Mesenteric fat pad (tissue), 1 donor: ENCODE data around the gene SLC22A17. TPM values are rescaled to one million over a fixed set of nuclear protein-coding genes. Genes with fewer than 3 reads are reported as not detected.

Experiments used
- DNase-seq: peaks from one replicate; pipeline ENCODE4 v3.0.0-alpha.2; 2020; ENCODE audit warnings: low spot score
- microRNA-seq: library from miRNA; unstranded; fragments of <30 nt; microRNA quantifications from one replicate; pipeline ENCODE4 v1.2.0, GENCODE V29; 2020; ENCODE audit warnings: borderline number of aligned reads
- total RNA-seq: library from RNA; stranded (reverse); fragmentation: NEBNext Ultra II Directional; extraction: Animal tissue kit (Norgen Biotek cat#: 25700); gene quantifications from one replicate; pipeline ENCODE4 v1.2.1, GENCODE V29; 2021
- donor health status: DM: yes; HTN: yes; CAD: no.

SLC22A17 gene
- total RNA-seq, 1 donor from 2014 or later = 7.0 TPM

DNA sequence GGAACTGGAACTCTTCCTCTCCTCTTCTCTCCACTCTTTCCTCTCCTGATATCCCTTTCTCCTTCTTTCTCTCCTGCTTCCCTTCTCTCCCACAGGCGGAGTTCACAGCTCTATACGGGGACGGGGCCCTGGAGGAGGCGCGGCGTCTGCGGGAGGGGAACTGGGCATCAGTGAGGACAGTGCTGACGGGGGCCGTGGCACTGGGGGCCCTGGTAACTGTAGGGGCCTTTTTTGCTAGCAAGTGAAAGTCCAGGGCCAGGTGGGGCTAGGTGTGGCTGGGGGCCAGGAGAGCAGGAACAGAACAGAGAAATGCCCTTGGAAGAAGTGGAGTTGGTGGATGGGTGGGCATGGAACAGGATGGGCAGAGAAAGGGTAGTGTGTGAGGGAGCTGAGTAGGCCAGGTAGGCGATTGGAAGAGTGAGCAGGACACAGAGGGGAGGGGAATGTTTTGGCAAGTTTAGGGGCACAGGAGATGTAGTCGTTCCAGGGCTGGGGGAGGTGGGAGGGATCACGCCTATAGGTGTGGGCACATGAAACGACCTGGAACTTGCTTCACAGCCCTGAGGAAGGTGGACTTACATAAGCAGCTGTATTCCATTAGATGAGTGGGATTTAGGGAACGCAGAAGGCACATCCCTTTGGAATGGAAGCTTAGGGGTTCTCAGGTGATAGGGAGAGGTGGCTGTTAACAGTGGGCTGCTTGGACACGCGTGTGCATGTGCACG lies 43.8 kb downstream of the SLC22A17 start:
- no peak for DNase-seq

DNA sequence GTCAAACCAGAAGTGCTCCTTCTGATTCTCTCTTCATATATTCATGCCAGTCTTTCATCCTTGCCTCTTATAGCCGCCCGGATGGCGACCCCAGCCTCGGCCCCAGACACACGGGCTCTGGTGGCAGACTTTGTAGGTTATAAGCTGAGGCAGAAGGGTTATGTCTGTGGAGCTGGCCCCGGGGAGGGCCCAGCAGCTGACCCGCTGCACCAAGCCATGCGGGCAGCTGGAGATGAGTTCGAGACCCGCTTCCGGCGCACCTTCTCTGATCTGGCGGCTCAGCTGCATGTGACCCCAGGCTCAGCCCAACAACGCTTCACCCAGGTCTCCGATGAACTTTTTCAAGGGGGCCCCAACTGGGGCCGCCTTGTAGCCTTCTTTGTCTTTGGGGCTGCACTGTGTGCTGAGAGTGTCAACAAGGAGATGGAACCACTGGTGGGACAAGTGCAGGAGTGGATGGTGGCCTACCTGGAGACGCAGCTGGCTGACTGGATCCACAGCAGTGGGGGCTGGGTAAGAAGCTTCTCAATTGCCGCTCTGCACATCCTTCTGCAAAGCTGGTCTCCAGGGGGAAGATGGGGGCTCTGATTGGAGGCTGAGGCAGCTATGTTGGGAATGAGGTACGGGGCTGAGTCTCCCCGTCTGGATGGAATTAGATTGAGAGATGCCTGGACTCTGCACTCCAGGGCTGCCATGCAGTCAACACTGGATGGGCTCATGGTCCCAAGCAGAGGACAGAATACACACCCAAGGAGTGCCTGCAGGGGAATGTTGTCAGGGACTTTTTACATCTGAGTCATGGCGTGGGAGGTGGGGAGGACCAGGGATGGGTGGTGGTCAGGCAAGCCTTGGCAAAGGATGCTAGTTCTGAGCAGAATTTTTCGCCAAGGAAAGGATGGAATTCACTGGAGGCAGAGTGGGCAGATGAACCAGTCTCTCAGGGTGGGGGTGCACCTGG lies 44.7 kb downstream of the SLC22A17 start:
- DNase-seq = no peak

GRCh38 chr14:23307146-23307530 lies 45.5 kb downstream of the SLC22A17 start:
- DNase-seq = no peak

- DNase-seq = peak; percentile 93
Measured at GRCh38 chr14:23306412-23307145, 46.1 kb downstream of the SLC22A17 start, which contains the start of gene BCL2L2. Gene BCL2L2, plus strand, starts transcription at chr14:23306833. Its CDS starts 935 bp downstream, at chr14:23307768.

GRCh38 chr14:23302290-23303225 lies 50.1 kb downstream of the SLC22A17 start, which contains the start of gene PPP1R3E:
Gene PPP1R3E, minus strand, starts transcription at chr14:23302859. Its CDS starts 283 bp downstream, at chr14:23302576.
- peak; percentile 92 for DNase-seq

GRCh38 chr14:23301969-23302289 lies 50.8 kb downstream of the SLC22A17 start:
- DNase-seq = no peak

DNA sequence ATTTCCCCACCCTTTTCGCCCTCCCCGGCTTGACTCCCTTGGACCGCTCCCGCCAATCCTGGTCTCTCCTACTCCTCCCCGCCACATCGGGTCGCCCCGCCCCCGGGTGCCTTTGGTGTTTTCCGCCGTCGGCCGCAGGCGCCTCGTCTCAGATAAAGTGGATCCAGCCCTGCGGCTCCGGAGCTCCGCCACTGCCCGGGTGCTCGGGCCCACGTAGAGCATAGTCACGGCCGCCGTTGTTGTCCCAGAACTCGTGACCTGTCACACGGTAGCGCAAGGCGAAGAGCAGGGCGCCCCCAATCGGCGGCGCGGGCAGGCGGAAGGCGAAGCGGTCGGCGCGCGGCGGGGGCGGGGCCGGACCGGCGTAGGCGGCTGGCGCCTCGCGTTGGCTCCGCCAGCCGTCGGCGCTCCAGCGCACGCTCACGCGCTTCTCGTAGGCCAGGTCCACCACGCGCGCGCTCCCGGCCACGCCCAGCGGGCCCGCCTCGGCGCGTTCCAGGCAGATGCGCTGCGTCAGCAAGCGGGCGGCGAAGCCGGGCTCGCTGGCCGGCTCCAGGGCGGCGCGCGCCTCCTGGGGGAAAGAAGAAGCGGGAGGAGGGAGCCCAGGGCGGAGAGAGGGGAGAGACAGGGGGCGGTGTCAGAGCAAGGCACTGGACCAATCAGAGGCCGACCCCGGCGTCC lies 51.3 kb downstream of the SLC22A17 start:
- DNase-seq = peak; percentile 99

DNA sequence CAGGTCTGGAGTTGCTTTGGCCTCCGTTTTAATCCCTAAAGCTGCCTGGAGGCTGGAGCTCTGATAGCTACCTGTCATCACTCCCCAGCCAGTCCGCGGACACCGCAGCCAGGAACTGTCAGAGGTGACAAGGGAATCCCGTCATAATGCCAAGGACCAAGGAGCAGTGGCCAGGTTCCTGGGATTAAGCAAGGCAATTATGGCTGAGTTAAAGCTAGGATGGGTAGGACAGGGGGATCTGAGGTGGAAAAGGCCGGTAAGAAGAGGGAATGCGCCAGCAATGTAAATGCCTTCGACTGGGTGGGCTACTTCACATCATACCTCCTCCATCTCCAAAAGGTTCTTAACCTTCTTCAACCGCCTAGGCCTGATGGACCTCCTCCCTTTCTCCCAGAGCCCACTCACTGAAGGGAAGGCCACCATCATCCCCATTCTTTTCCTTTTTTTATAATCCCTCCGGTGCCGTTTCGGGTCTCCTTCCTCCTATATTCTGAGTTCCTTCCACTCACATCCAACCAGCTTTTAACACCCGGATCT lies 51.9 kb downstream of the SLC22A17 start:
- no peak for DNase-seq

- no peak for DNase-seq
Measured at GRCh38 chr14:23299986-23300686, 52.6 kb downstream of the SLC22A17 start.

GRCh38 chr14:23299211-23299957 lies 53.3 kb downstream of the SLC22A17 start:
- no peak for DNase-seq

GRCh38 chr14:23297611-23298277 lies 54.9 kb downstream of the SLC22A17 start:
- DNase-seq = no peak

- DNase-seq = no peak
Measured at GRCh38 chr14:23297096-23297495, 55.6 kb downstream of the SLC22A17 start.

Small RNA genes within 50 kb of the gene (microRNA-seq; reads per million reads assigned to microRNA genes)
- gene MIR208A = 16.7 reads per million, percentile 15 among the genes with 10 or more reads in this experiment

Other genes with a start within 250 kb of the SLC22A17 start
- not detected for gene CIROP, start 247.9 kb downstream of the SLC22A17 start, total RNA-seq
- gene CEBPE, start 233.6 kb downstream of the SLC22A17 start, total RNA-seq = not detected
- gene SLC7A8, start 169.2 kb downstream of the SLC22A17 start, total RNA-seq = 33.4 TPM
- not detected for gene RNF212B, start 115.0 kb downstream of the SLC22A17 start, total RNA-seq
- gene HOMEZ, start 66.8 kb downstream of the SLC22A17 start, total RNA-seq = 6.8 TPM
- gene PPP1R3E, start 50.0 kb downstream of the SLC22A17 start, total RNA-seq = 8.0 TPM
- gene BCL2L2, start 46.1 kb downstream of the SLC22A17 start, total RNA-seq = 60.1 TPM
- 129 TPM for gene PABPN1, start 31.4 kb downstream of the SLC22A17 start, total RNA-seq
- gene EFS, start 12.3 kb upstream of the SLC22A17 start, total RNA-seq = 15.5 TPM
- not detected for gene IL25, start 19.9 kb upstream of the SLC22A17 start, total RNA-seq
- not detected for gene CMTM5, start 24.2 kb upstream of the SLC22A17 start, total RNA-seq
- not detected for gene MYH6, start 55.4 kb upstream of the SLC22A17 start, total RNA-seq
- gene MYH7, start 82.8 kb upstream of the SLC22A17 start, total RNA-seq = not detected
- gene NGDN, start 116.8 kb upstream of the SLC22A17 start, total RNA-seq = 29.7 TPM
- gene ZFHX2, start 198.9 kb upstream of the SLC22A17 start, total RNA-seq = 3.1 TPM
- 16.7 TPM for gene THTPA, start 203.4 kb upstream of the SLC22A17 start, total RNA-seq
- 32.8 TPM for gene AP1G2, start 214.9 kb upstream of the SLC22A17 start, total RNA-seq
- gene JPH4, start 225.9 kb upstream of the SLC22A17 start, total RNA-seq = 1.1 TPM